HG03175 (cell line): ENCODE measurements around the gene PALM3.

Source experiments
- ATAC-seq: cut with Tn5 transposase; IDR thresholded peaks from one replicate; pipeline ENCODE4 v1.9.1; 2021; ENCODE audit warnings: mild to moderate bottlenecking, moderate library complexity; ENCODE audit not compliant: unreplicated experiment

The PALM3 gene

GRCh38 chr19:14089662-14090508 lies 28.0 kb upstream of the PALM3 start:
- ATAC-seq = no peak

GRCh38 chr19:14089412-14089661 lies 27.5 kb upstream of the PALM3 start:
- no peak for ATAC-seq

- ATAC-seq = no peak
Measured at GRCh38 chr19:14088634-14089411, 26.9 kb upstream of the PALM3 start.

- ATAC-seq = no peak
Measured at GRCh38 chr19:14086098-14086497, 24.2 kb upstream of the PALM3 start.

- ATAC-seq = no peak
Measured at GRCh38 chr19:14085309-14085995, 23.6 kb upstream of the PALM3 start, which contains the start of gene C19orf67. C19orf67 (minus strand) TSS chr19:14085783; CDS start chr19:14085627, 156 bp downstream.

GRCh38 chr19:14082675-14082960 lies 20.7 kb upstream of the PALM3 start:
- no peak for ATAC-seq

GRCh38 chr19:14081797-14082674 lies 20.2 kb upstream of the PALM3 start:
- peak; percentile 2 for ATAC-seq

- peak; percentile 89 for ATAC-seq
Measured at GRCh38 chr19:14080887-14081796, 19.3 kb upstream of the PALM3 start.

- no peak for ATAC-seq
Measured at GRCh38 chr19:14078411-14078810, 16.5 kb upstream of the PALM3 start.

GRCh38 chr19:14073925-14074838 lies 12.3 kb upstream of the PALM3 start:
- no peak for ATAC-seq

- ATAC-seq = no peak
Measured at GRCh38 chr19:14073261-14073924, 11.5 kb upstream of the PALM3 start.

GRCh38 chr19:14072535-14073260 lies 10.8 kb upstream of the PALM3 start, which contains the start of gene MISP3:
MISP3 (plus strand) TSS chr19:14072786; CDS start chr19:14073310, 524 bp downstream.
- no peak for ATAC-seq

GRCh38 chr19:14070268-14071050 lies 8.6 kb upstream of the PALM3 start:
- ATAC-seq = no peak

- no peak for ATAC-seq
Measured at GRCh38 chr19:14066134-14066533, 4.3 kb upstream of the PALM3 start.

GRCh38 chr19:14063105-14063504 lies 1.2 kb upstream of the PALM3 start:
- ATAC-seq = no peak

GRCh38 chr19:14062558-14062855 lies 631 bp upstream of the PALM3 start:
- ATAC-seq = no peak
